HTR-8/SVneo (cell line): ENCODE measurements around the gene HNRNPL.

Experiments
- DNase-seq: peaks from one replicate; pipeline ENCODE4 v3.0.0; 2011; ENCODE audit warnings: low spot score, mixed read lengths; ENCODE audit not compliant: insufficient read length
- FAIRE-seq: peaks from 2 replicates; lab custom pipeline; 2011; peaks lifted over from hg19 to GRCh38; lab: Jason Lieb, UNC

The HNRNPL gene

GRCh38 chr19:38848299-38849146 is 1.3 kb downstream of the HNRNPL start:
- DNase-seq (no peak), FAIRE-seq (no peak)

DNA sequence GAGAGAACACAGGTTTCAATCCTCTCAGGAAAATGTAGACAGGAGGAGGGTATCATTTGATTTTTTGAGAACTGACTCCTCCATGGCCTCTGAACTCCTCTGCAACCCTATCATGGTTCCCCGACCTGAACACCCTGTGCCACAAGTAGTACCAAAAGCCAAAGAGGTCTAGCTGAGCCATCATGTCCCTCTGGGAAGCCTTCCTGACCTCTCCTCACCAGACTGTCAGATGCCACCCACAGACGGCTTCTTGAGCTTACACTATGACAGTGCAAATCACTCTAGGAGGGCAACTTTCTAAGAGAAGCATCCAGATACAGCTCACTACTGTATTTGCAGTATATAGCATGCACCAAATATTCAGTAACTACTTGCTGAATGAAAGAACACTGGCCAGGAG is 3.7 kb downstream of the HNRNPL start:
- DNase-seq (no peak), FAIRE-seq (no peak)

DNA sequence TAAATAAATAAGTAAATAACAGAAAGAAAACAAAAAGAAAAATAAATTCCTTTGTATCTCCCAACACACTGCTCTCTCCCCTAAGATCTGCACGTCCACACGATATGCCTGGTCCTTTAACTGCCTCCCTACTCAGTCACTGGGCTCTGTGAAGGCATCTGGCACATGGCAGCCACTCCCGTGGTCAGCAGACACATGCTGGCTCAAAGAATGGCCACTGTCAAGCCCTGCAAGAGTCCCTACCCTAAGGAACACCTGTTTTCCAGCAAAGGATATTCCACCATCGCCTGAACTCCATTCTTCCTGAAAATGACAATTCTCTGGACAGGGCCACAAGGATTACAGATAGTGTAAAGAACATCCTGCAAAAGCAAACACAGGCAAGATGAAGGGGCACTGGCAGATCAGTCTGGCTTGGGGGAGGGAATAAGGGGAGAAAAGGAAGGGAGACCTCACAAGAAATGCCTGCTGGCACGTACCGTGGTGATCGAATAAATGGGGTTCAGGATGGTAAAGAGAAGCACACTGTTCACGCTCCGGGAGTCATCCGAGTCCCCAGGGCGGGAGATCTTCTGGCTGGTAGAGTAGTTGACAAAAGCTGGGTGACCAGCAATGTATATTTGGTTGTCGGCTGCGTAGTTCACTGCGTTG is 4.3 kb downstream of the HNRNPL start:
- FAIRE-seq (no peak), DNase-seq (no peak)

- DNase-seq = no peak
- no peak for FAIRE-seq
Measured at GRCh38 chr19:38844093-38844686, 5.6 kb downstream of the HNRNPL start.

DNA sequence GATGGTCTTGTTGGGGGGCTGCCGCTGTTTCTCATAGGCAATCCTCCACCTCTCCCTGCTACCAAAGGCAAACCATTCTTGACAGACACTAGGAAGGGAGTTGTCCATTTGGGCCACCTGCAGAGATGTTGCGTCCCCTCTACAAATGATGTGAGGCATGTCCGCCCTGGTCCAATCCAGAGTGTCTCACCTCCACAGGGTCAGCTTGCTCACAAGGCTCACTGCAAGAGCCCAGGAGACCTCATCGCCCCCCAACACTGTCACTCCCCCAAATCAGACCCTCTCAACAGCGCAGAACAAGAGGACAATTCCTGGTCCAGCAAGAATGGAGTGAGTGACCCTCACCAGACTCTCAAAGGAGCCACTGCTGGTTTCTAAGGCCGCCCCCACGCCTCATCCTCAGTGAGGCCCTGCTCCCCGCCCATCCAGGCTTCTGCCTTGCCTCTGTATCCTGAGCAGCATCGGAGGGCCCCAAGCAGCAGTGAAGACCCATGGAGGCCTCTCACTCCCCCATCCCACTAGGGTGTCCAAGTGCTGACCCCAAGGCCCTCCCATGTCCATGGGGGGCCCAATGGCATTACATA is 6.5 kb downstream of the HNRNPL start:
- FAIRE-seq = no peak

GRCh38 chr19:38842439-38843174 is 7.2 kb downstream of the HNRNPL start:
- DNase-seq = no peak
- no peak for FAIRE-seq

More for the DNA sequence above, 6.5 kb downstream of the HNRNPL start:
- no peak for DNase-seq

DNA sequence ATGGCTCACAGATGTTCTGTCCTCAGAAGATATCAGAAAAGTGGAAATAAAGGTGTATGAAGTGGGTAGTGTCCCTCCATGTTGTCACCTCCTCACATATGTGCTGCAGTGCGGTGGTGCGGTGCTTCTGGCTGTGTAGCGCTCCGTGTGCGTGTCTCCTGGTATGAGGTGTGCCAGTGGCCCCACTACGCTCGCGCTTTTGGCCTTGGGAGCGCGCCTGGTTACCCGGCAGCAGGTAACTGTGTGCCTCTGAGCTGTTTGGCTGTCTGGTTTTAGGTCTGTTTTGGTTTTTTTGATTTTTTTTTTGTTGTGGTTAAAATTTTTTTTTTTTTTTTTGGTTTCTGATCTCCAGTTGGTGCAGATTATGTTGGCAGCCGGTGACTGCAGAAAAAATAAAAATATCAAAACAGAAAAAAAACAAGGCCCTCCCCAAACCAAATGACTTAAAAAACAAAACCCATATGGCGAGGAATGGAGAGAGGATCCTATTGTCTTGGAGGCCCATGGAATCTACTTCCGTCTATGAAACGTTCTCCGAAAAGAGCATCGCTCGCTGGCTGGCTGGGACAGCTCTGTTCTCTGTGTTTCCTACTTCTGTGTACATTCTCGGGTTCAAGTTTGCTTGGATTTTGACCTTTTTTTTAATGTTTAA is 7.9 kb downstream of the HNRNPL start:
- FAIRE-seq (no peak), DNase-seq (no peak)

DNA sequence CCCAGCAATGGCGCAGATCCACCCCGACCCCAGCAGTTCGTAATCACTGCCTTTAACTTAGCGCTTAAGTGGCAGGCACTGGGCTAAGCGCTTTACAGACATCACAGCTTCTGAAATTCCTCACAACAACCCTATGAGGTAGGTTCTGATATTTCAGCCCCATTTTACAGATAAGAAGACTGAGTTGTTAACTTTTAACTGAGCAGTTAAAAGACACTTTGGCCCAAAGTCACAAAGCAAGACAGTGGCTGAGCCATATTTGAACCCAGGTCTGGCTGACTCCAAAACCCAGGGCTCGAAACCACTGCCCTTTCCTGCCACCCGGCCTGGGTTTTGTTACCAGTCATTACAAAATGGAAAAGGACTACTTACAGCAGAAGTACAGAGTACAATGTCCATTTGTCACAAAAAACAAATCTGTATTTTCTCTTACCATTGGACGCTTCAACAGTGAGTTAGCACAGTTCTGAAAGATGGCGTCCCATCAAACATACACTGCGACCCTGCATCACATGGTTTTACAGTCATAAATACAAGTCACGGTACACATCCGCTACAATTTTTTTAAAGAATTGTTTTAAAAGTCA is 8.5 kb downstream of the HNRNPL start:
- FAIRE-seq = no peak
- no peak for DNase-seq

GRCh38 chr19:38840583-38840968 is 9.2 kb downstream of the HNRNPL start:
- FAIRE-seq = no peak
- DNase-seq = no peak

DNA sequence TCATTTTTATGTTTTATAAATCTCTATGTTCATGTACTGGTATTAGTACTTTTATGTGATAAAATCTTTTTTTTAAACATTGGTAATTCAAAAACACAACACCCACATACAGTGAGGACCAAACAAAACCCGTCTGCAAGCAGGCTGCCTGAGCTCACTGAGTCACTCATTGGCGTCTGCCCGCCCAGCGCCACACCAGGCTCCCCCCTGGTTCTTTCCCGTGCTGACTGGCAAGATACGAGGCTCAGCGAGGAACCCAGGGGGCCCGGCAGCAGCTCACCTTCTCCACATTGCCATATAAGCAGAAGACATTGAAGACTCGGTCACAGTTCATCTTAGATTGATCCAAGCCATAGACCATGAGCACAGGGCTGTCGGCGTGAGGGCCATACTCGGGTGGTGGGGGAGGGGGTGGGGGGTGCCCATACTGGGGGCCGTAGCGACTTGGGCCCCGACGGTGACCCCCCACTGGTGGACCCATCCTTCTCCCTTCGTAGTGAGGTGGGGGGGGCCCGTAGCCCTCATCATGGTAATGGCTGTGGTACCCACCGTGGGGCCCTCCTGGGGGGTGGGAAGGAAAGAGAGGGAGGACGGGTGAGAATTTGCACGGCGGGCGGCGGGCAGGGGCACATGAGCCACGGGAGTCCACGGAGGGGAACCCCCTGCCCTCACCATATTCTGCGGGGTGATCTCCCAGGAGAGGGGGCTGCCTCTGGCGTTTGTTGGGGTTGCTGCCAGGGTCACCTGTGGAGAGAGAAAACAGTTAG is 9.8 kb downstream of the HNRNPL start:
- DNase-seq = no peak
- FAIRE-seq = no peak

DNA sequence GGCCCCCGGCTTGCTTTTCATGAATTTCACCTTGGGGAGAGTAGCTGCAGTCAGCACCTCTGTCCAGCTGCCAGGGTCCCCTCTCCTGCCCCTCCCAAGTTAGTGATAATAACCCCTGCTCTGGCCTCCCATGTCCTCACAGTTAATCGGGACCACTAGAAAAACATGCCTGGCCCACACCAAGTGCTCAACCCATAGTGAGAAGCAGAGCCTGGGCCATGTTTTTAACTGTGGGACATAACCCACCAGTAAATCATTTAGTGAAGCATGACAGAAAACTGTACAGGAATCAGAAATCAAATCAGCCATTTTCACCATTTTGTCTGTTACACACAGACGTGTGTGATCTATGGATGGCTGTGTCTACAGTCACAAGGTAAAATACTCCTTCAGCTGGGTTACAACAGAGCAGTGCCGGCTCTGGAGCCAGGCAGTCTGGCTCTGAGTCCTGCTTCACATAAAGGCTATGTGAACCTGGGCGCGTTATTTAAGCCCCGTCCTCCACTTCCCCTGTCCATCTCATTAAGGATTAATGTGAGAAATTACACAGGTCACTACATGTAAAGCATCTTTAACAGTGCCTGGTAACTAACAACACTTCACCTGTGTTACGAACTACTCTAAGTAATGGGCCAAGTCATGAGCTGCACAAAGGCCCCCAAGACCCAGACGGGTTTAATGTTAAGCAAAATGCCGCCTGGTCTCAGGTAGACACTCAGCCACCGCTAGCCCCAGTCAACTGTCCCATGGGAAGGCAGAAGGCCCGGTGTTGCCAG is 10.6 kb downstream of the HNRNPL start:
- DNase-seq = no peak
- FAIRE-seq = no peak

DNA sequence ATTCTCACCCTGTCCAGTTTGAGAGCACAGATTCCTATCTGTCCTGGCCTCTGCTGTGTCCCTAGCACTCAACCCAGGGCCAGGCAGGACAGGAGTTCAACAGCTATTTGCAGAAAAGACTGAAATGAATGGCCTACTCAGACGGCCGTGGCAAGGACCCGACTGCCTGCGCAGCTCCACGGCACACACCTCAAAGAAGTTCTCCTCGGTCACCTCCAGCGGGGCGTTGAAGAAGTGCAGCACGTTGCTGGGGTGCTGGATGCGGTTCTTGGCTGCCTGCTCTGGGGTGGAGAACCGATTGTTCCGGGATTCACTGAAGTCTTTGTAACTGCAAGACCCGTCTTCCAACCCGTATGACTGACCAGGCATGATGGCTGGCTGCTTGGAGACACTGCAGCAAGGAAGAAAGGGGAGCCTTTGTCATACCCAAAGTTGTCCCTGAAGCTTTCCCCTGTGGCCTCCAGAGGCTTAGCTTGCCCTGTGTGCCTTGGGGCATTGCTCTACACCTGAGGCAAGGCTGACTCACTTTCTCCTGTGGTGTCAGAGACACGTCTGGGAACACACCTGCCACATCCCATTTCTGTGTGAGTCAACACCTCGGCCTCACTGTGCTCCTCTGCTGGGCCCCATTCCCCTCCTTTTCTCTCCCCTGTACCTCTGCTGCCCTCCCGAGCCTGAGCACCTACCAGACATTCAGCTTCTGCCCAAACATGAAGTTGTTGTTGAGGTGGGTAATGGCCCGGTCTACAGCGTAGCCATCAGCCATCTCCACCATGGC is 11.4 kb downstream of the HNRNPL start:
- FAIRE-seq (no peak), DNase-seq (no peak)

DNA sequence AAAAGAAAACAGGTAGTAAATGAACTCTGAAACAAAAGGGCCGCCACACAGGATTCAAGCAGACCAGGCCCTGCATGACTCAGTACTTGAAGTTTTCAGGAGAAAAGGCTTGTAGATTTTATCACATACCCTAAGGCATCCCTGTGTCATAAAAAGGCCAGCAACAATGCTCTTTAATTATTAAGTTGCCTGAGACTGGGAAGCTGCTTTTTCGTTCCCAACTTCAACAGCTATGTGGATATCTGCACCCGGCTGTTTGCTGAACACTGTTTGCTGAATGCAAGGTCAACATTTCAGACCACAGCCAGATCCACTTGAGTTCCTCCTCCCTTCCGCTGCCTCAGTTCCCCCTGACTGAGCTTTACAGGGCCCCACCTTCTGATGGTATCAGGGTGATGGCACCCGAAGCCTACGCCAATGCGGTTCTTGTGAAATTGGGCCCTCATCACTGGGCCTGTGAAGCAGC is 12.1 kb downstream of the HNRNPL start:
- no peak for FAIRE-seq
- no peak for DNase-seq

DNA sequence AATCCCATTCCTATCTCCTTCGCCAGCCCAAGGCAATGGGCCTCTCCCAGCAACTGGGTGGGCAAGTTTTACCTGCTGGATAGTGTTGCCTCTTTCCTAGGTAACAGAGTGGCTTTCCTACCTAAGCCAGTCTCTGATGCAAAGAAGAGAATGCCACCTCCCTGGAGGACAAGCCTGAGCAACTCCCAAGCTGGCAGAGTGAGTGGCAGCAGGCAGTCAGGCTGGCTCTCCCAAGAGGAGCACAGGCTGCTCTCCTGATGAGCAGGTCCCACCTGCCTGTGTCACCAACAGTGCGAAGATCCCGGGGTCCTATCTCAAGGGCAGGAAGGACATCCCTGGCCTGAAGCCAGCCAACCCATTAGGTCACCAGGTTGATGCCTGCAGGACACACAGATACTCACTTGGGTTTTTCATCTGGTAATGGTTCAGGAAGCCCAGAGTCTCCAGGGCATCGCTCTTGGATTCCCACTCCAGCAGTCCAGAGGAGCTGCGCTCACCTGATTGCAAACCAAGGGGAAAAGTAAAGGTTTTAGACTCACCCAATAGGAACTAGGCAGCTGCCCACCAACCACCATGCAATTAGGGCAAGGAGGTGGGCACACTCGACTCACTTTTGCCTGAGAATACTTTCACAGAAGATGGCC is 12.7 kb downstream of the HNRNPL start:
- DNase-seq = no peak

GRCh38 chr19:38836159-38836982 is 13.4 kb downstream of the HNRNPL start:
- FAIRE-seq = no peak
- DNase-seq = no peak

More for the DNA sequence above, 12.7 kb downstream of the HNRNPL start:
- FAIRE-seq = no peak

- DNase-seq (no peak), FAIRE-seq (no peak)
Measured at GRCh38 chr19:38834590-38834989, 15.2 kb downstream of the HNRNPL start.
